ENCODE data around the gene C1QB. TPM values are rescaled to one million over a fixed set of nuclear protein-coding genes. Genes with fewer than 3 reads are reported as not detected.
"Not testable (repeated sequence)": the region's sequence is repeated elsewhere in the genome, so short reads cannot be mapped to it uniquely, and the experiment has no call there.

C1QB gene
- total RNA-seq, 1 donor from 2014 or later: not detected

DNA sequence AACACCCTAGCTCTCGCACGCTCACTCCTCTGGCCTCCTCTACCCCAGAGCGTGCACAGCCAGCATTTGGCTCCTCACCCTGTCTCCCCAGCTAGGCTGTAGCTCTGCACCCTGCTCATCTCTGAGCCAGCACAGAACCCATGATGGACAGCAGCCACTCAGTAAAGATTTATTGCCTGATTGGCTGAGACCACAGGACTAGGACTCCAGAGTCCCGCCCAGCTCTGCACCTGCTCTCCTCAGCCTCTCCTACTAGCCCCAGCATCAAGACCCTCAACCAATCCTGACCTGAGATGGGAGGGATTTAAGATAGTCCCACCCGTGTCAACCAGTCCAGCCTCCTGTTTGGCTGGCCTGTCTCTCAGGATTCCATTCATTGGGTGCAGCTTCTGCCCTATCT is 9.3 kb downstream of the C1QB start:
- H3K4me3 Mint-ChIP-seq (ENCODE audit: unreplicated experiment): no peak overlapping the region
- TF ChIP-seq, protein P1, sequence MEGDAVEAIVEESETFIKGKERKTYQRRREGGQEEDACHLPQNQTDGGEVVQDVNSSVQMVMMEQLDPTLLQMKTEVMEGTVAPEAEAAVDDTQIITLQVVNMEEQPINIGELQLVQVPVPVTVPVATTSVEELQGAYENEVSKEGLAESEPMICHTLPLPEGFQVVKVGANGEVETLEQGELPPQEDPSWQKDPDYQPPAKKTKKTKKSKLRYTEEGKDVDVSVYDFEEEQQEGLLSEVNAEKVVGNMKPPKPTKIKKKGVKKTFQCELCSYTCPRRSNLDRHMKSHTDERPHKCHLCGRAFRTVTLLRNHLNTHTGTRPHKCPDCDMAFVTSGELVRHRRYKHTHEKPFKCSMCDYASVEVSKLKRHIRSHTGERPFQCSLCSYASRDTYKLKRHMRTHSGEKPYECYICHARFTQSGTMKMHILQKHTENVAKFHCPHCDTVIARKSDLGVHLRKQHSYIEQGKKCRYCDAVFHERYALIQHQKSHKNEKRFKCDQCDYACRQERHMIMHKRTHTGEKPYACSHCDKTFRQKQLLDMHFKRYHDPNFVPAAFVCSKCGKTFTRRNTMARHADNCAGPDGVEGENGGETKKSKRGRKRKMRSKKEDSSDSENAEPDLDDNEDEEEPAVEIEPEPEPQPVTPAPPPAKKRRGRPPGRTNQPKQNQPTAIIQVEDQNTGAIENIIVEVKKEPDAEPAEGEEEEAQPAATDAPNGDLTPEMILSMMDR (IDR thresholded peaks at IDR 0.05): no peak
- H3K4me1 Mint-ChIP-seq (ENCODE audit: unreplicated experiment): no peaks in the 10 kb centered on the region
- H3K27me3 Mint-ChIP-seq (ENCODE audit: unreplicated experiment): peaks cover 63% of the 10 kb centered on the region
- H3K9me3 Mint-ChIP-seq (ENCODE audit: unreplicated experiment): no peaks in the 10 kb centered on the region
- H3K27ac Mint-ChIP-seq (ENCODE audit: unreplicated experiment): no peak overlapping the region
- DNase-seq (ENCODE audit: extremely low spot score, unreplicated experiment): no peak
- no peaks in the 10 kb centered on the region for H3K36me3 Mint-ChIP-seq (ENCODE audit: unreplicated experiment)

DNA sequence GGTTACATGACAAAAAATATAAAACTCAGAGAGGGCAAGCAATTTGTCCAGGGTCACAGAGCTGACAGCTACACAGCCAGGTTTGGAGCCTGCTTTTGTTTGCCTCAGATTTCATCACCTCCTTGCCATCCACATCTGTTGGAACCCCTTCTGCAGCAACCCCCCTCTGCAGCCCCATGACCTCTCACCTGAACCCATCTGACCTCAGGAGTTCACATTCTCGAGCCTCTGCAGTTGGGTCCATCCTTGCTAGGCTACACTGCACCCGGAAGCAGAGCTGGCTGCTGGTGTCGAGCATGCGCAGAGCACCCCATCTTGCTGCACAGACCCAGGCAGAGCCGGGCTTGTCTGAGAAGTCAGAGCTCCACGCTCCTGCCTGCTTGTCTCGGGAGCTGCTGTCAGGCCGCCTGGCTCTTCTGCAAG is 10.0 kb downstream of the C1QB start:
- H3K27me3 Mint-ChIP-seq (ENCODE audit: unreplicated experiment): peaks cover 65% of the 10 kb centered on the region
- H3K4me3 Mint-ChIP-seq (ENCODE audit: unreplicated experiment): no peak overlapping the region
- no peaks in the 10 kb centered on the region for H3K4me1 Mint-ChIP-seq (ENCODE audit: unreplicated experiment)
- no peak for DNase-seq (ENCODE audit: extremely low spot score, unreplicated experiment)
- H3K36me3 Mint-ChIP-seq (ENCODE audit: unreplicated experiment): no peaks in the 10 kb centered on the region
- TF ChIP-seq, protein P1 (IDR thresholded peaks at IDR 0.05): no peak
- no peak overlapping the region for H3K27ac Mint-ChIP-seq (ENCODE audit: unreplicated experiment)
- no peaks in the 10 kb centered on the region for H3K9me3 Mint-ChIP-seq (ENCODE audit: unreplicated experiment)

DNA sequence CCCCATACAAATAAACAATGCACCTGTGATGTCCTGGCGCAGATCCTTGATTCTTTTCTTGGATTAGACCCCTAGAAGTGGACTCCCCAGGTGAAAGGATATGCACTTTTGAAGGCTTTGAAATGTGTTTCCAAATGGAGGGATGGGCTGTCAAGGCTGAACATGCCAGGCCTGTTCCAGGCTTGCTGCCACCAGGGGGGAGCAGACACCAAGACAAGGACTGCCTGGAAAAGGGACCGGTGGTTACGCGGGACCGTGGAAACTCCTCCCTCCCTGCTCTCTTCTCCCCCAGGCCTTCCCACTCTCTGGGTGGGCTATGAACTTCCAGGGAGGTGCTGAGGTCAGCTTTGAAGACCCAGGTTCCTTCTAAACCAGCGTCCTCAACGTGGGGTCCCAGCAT is 12.7 kb downstream of the C1QB start:
- no peaks in the 10 kb centered on the region for H3K9me3 Mint-ChIP-seq (ENCODE audit: unreplicated experiment)
- no peak overlapping the region for H3K27ac Mint-ChIP-seq (ENCODE audit: unreplicated experiment)
- H3K4me3 Mint-ChIP-seq (ENCODE audit: unreplicated experiment): no peak overlapping the region
- TF ChIP-seq, protein P1 (IDR thresholded peaks at IDR 0.05): peak; percentile 64
- no peak for DNase-seq (ENCODE audit: extremely low spot score, unreplicated experiment)
- H3K4me1 Mint-ChIP-seq (ENCODE audit: unreplicated experiment): no peaks in the 10 kb centered on the region
- no peaks in the 10 kb centered on the region for H3K36me3 Mint-ChIP-seq (ENCODE audit: unreplicated experiment)
- H3K27me3 Mint-ChIP-seq (ENCODE audit: unreplicated experiment): peaks cover 67% of the 10 kb centered on the region

DNA sequence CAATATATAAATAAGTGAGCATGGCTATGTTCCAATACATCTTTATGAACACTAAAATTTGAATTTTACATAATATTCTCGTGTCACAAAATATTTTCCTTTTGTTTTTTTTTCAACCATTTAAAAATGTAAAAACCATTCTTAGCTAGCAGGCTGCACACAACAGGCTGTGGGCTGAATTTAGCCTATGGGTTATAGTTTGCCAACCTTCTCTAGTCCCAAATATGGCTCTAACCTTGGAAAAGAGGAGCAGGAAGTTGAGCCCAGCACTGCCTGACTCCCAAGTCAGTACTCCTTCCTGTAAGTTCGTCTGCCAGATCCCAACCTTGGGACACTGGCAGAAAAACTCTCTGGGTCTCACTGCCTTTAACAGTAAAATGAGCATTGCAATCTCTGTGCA is 13.4 kb downstream of the C1QB start:
- Mint-ChIP-seq H3K4me3 (ENCODE audit: unreplicated experiment) (no peak overlapping the region), H3K27me3 (ENCODE audit: unreplicated experiment) (peaks cover 71% of the 10 kb centered on the region), H3K9me3 (ENCODE audit: unreplicated experiment) (no peaks in the 10 kb centered on the region), H3K4me1 (ENCODE audit: unreplicated experiment) (no peaks in the 10 kb centered on the region), H3K36me3 (ENCODE audit: unreplicated experiment) (no peaks in the 10 kb centered on the region), H3K27ac (ENCODE audit: unreplicated experiment) (no peak overlapping the region)
- TF ChIP-seq, protein P1 (IDR thresholded peaks at IDR 0.05): no peak
- DNase-seq (ENCODE audit: extremely low spot score, unreplicated experiment): no peak

DNA sequence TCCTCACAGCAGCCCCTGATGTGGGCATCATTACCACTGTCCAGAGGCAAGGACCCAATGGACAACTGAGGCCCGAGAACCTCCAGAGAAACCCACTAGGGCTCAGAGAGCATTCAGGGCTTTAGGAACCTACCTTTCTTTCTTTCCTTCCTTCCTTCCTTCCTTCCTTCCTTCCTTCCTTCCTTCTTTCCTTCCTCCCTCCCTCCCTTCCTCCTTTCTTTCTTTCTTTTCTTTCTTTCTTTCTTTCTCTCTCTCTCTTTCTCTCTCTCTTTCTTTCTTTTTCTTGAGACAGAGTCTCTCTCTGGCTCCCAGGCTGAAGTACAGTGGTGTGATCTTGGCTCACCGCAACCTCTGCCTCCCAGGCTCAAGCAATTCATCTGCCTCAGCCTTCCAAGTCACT is 15.8 kb downstream of the C1QB start:
- H3K27me3 Mint-ChIP-seq (ENCODE audit: unreplicated experiment): peaks cover 75% of the 10 kb centered on the region
- H3K27ac Mint-ChIP-seq (ENCODE audit: unreplicated experiment); H3K4me3 Mint-ChIP-seq (ENCODE audit: unreplicated experiment); H3K36me3 Mint-ChIP-seq (ENCODE audit: unreplicated experiment); H3K9me3 Mint-ChIP-seq (ENCODE audit: unreplicated experiment); H3K4me1 Mint-ChIP-seq (ENCODE audit: unreplicated experiment); DNase-seq (ENCODE audit: extremely low spot score, unreplicated experiment): not testable (repeated sequence)

Data from osteocyte (in vitro differentiated cells).